Gastroesophageal sphincter (tissue), 4 donors: ENCODE data around the gene PCBP4. TPM values are rescaled to one million over a fixed set of nuclear protein-coding genes. Genes with fewer than 3 reads are reported as not detected.

ENCODE experiments used
- ATAC-seq: fragments of 150-250 bp; one replicate; pipeline ENCODE4 v1.9.1; 2016; ENCODE audit warnings: mild to moderate bottlenecking, moderate library complexity
- H3K27ac ChIP-seq, 4 donors: fragments of 200-600 bp; sonication (generic) in 3 of 4; 1 replicate in 3 of 4; 2 replicates in 1 of 4; pipeline ENCODE4 v1.5.1; 2016 to 2019
- H3K27me3 ChIP-seq: fragments of 200-600 bp; sonication (generic); one replicate; pipeline ENCODE4 v1.5.1; 2019
- H3K36me3 ChIP-seq, 2 donors: fragments of 200-600 bp; sonication (generic); one replicate each; pipeline ENCODE4 v1.5.1; 2019; ENCODE audit warnings: control low read depth in 1 of 2
- H3K4me1 ChIP-seq, 3 donors: fragments of 200-600 bp; sonication (generic); 1 replicate in 2 of 3; 2 replicates in 1 of 3; pipeline ENCODE4 v1.5.1; 2016 to 2019; ENCODE audit warnings: control low read depth in 2 of 3
- H3K4me3 ChIP-seq, 2 donors: fragments of 200-600 bp; sonication (generic); one replicate each; pipeline ENCODE4 v1.5.1; 2019; ENCODE audit warnings: mild to moderate bottlenecking in 1 of 2, moderate library complexity in 1 of 2
- H3K9me3 ChIP-seq, 3 donors: fragments of 200-600 bp; sonication (generic); one replicate each; pipeline ENCODE4 v1.5.1; 2017 to 2019; ENCODE audit warnings: control low read depth in 2 of 3
- CTCF ChIP-seq, 4 experiments: fragments of 200-600 bp in 2 of 4; fragments of 450-650 bp in 2 of 4; sonication (generic) in 1 of 4; IDR thresholded peaks; one replicate each; pipeline ENCODE4 v1.5.1; 2017 to 2019; ENCODE audit warnings: antibody characterized with exemption in 4 of 4, mild to moderate bottlenecking in 2 of 4, moderate library complexity in 2 of 4
- EP300 ChIP-seq: sonication (generic); formaldehyde crosslinking; IDR thresholded peaks from one replicate; pipeline ENCODE4 v1.6.1; 2017; ENCODE audit warnings: antibody characterized with exemption, mild to moderate bottlenecking
- POLR2A ChIP-seq, 2 donors: fragments of 450-650 bp; IDR thresholded peaks; one replicate each; pipeline ENCODE4 v1.6.1; 2017; ENCODE audit warnings: antibody characterized with exemption in 2 of 2, mild to moderate bottlenecking in 2 of 2, moderate library complexity in 1 of 2
- POLR2AphosphoS5 ChIP-seq: sonication (generic); formaldehyde crosslinking; IDR thresholded peaks from one replicate; pipeline ENCODE4 v1.6.1; 2017; ENCODE audit warnings: antibody characterized with exemption
- WGBS, 2 donors: methylation state at CpG; one replicate each; pipeline ENCODE4 v1.1.5; 2018; ENCODE audit warnings: low coverage in 1 of 2; 5-methylcytosine and 5-hydroxymethylcytosine counted together
- total RNA-seq, 4 donors: library from RNA; depleted of rRNA; stranded (reverse); fragments of >200 nt; gene quantifications; one replicate each; pipeline ENCODE4 v1.1.0, GENCODE V29; 2016

Gene PCBP4
- total RNA-seq, 4 donors from 2014 or later = 80.7 to 335 (median 186) TPM

- Histone ChIP-seq H3K4me3 (no peak overlapping the region), H3K27ac (no peak overlapping the region), H3K4me1 (peaks cover 0 to 59% (median 18%) of the 10 kb centered on the region in 3 donors), H3K9me3 (no peaks in the 10 kb centered on the region), H3K27me3 (no peaks in the 10 kb centered on the region), H3K36me3 (peaks cover 0 to 44% of the 10 kb centered on the region in 2 donors)
- no peak for TF ChIP-seq EP300
- no peak for TF ChIP-seq POLR2AphosphoS5
- no peak for ATAC-seq
- WGBS, 2 donors = no CpG with 5 or more reads among the region's 18 CpGs
Measured at GRCh38 chr3:51961011-51961410, 6.2 kb downstream of the PCBP4 start.

- no peak overlapping the region for H3K4me3 ChIP-seq
- WGBS, 2 donors = no CpG with 5 or more reads among the region's 10 CpGs
- H3K27ac ChIP-seq = no peak overlapping the region
- no peaks in the 10 kb centered on the region for H3K9me3 ChIP-seq
- peaks cover 0 to 44% of the 10 kb centered on the region in 2 donors for H3K36me3 ChIP-seq
- H3K27me3 ChIP-seq = no peaks in the 10 kb centered on the region
- TF ChIP-seq CTCF (IDR thresholded peaks at IDR 0.05) (no peak), POLR2A (IDR thresholded peaks at IDR 0.05) (no peak), EP300 (no peak), POLR2AphosphoS5 (no peak)
- H3K4me1 ChIP-seq = peaks cover 0 to 59% (median 15%) of the 10 kb centered on the region in 3 donors
- ATAC-seq = no peak
Measured at GRCh38 chr3:51960386-51960785, 6.9 kb downstream of the PCBP4 start.

GRCh38 chr3:51959651-51960050 lies 7.6 kb downstream of the PCBP4 start:
- H3K4me1 ChIP-seq = peaks cover 0 to 56% (median 8%) of the 10 kb centered on the region in 3 donors
- H3K9me3 ChIP-seq = no peaks in the 10 kb centered on the region
- WGBS, 2 donors = 100% methylated on average over 1 of the region's 7 CpGs; no CpG with 5 or more reads in 1 of the 2 donors
- ATAC-seq = no peak
- H3K27me3 ChIP-seq = no peaks in the 10 kb centered on the region
- TF ChIP-seq POLR2AphosphoS5 (no peak), POLR2A (IDR thresholded peaks at IDR 0.05) (no peak), EP300 (no peak), CTCF (IDR thresholded peaks at IDR 0.05) (no peak)
- no peak overlapping the region for H3K4me3 ChIP-seq
- peaks cover 0 to 44% of the 10 kb centered on the region in 2 donors for H3K36me3 ChIP-seq
- no peak overlapping the region for H3K27ac ChIP-seq

- H3K36me3 ChIP-seq = peaks cover 0 to 44% of the 10 kb centered on the region in 2 donors
- no peak for ATAC-seq
- no peaks in the 10 kb centered on the region for H3K9me3 ChIP-seq
- H3K27me3 ChIP-seq = no peaks in the 10 kb centered on the region
- TF ChIP-seq POLR2A (IDR thresholded peaks at IDR 0.05) = no peak
- no peak for TF ChIP-seq EP300
- TF ChIP-seq POLR2AphosphoS5 = no peak
- no peak for TF ChIP-seq CTCF (IDR thresholded peaks at IDR 0.05)
- H3K4me1 ChIP-seq = peaks cover 0 to 48% (median 7%) of the 10 kb centered on the region in 3 donors
- H3K4me3 ChIP-seq = no peak overlapping the region
- WGBS, 2 donors = 93 to 94% methylated on average over 8 to 11 of the region's 20 CpGs
- H3K27ac ChIP-seq = no peak overlapping the region
Measured at GRCh38 chr3:51958603-51959521, 8.4 kb downstream of the PCBP4 start.

- H3K36me3 ChIP-seq = peaks cover 0 to 44% of the 10 kb centered on the region in 2 donors
- no peaks in the 10 kb centered on the region for H3K27me3 ChIP-seq
- no peak for TF ChIP-seq CTCF (IDR thresholded peaks at IDR 0.05)
- TF ChIP-seq POLR2AphosphoS5 = no peak
- no peak for TF ChIP-seq POLR2A (IDR thresholded peaks at IDR 0.05)
- no peak for TF ChIP-seq EP300
- ATAC-seq = no peak
- no CpG with 5 or more reads among the region's 15 CpGs for WGBS, 2 donors
- no peaks in the 10 kb centered on the region for H3K9me3 ChIP-seq
- peaks cover 0 to 36% (median 7%) of the 10 kb centered on the region in 3 donors for H3K4me1 ChIP-seq
- no peak overlapping the region for H3K4me3 ChIP-seq
- H3K27ac ChIP-seq = peak overlapping the region in 1 of 4 donors; percentile 85
Measured at GRCh38 chr3:51957520-51958205, 9.6 kb downstream of the PCBP4 start.
